Coronary artery (tissue), 2 donors: ENCODE results near the gene LENG9.
A peak's percentile ranks its signal among the peaks of the same experiment; 100 is the strongest.

Source experiments
- DNase-seq: peaks from one replicate; pipeline ENCODE4 v3.0.0-alpha.2; 2017; ENCODE audit warnings: low spot score
- H3K27ac ChIP-seq, 2 donors: fragments of 200-600 bp; sonication (generic); one replicate each; pipeline ENCODE4 v1.5.1; 2016 to 2019
- H3K4me3 ChIP-seq: fragments of 200-600 bp; sonication (generic); 2 replicates; pipeline ENCODE4 v1.5.1; 2016; ENCODE audit warnings: mild to moderate bottlenecking, moderate library complexity
- CTCF ChIP-seq: fragments of 200-600 bp; sonication (generic); IDR thresholded peaks from one replicate; pipeline ENCODE4 v1.5.1; 2019; ENCODE audit warnings: antibody characterized with exemption

LENG9 gene

GRCh38 chr19:54415901-54416673 is 47.5 kb downstream of the LENG9 start:
- TF ChIP-seq CTCF: no peak
- peak overlapping the region in 1 of 2 donors; percentile 15 for H3K27ac ChIP-seq
- peak overlapping the region; percentile 40 for H3K4me3 ChIP-seq
- no peak for DNase-seq

- Histone ChIP-seq H3K27ac (peak within 1 kb of the TSS in 1 of 2 donors; percentile 15), H3K4me3 (peak within 1 kb of the TSS; percentile 40)
- TF ChIP-seq CTCF: no peak
- no peak for DNase-seq
Observed at GRCh38 chr19:54415208-54415900, 48.2 kb downstream of the LENG9 start, which contains the start of gene TTYH1. TTYH1 (plus strand) TSS chr19:54415464; CDS start chr19:54415553, 89 bp downstream.

DNA sequence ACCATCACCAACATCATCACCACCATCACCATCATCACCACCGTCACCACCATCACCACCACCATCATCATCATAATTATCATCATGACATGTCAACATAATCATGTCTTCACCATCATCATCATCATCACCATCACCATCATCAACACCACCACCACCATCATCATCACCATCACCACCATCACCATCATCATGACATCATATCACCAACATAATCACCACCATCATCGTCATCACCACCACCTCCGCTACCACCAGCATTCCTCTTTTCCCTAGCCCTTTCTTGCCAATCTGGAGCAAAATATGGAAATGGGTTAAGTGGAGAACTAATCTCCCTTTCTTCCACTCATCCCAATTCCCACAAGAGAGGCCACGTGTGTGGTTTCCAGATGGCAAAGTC is 49.4 kb downstream of the LENG9 start:
- DNase-seq: no peak
- TF ChIP-seq CTCF: no peak
- H3K4me3 ChIP-seq: no peak overlapping the region
- no peak overlapping the region for H3K27ac ChIP-seq

DNA sequence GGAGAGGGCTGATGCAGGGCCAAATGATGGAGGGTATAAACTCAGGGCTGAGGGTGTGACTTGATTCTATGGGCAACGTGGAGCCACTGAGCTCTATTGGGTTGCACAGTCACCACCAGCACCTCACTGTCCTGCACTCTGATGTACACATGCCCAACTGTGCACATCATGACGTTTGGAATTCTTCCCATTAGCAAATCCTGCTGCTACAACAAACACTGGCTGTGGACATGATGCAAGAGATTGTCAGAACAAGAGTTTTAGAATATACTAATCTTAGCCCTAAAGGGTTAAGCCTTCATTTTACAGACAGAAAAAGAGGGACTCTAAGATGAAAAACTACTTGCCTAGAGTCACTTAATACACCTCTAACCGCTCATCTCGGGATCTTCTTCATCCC is 50.7 kb downstream of the LENG9 start:
- no peak overlapping the region for H3K4me3 ChIP-seq
- no peak for DNase-seq
- no peak overlapping the region for H3K27ac ChIP-seq
- TF ChIP-seq CTCF: no peak
